Measurements from ENCODE around the gene HOXA5. TPM values are rescaled to one million over a fixed set of nuclear protein-coding genes. Genes with fewer than 3 reads are reported as not detected.

Gene HOXA5
- total and polyA plus RNA-seq, 10 of the 15 experiments (the other 5 are each of a cell fraction or from before 2014, with no cell fraction given) = 0.05 to 0.13 TPM; not detected in 8

DNA sequence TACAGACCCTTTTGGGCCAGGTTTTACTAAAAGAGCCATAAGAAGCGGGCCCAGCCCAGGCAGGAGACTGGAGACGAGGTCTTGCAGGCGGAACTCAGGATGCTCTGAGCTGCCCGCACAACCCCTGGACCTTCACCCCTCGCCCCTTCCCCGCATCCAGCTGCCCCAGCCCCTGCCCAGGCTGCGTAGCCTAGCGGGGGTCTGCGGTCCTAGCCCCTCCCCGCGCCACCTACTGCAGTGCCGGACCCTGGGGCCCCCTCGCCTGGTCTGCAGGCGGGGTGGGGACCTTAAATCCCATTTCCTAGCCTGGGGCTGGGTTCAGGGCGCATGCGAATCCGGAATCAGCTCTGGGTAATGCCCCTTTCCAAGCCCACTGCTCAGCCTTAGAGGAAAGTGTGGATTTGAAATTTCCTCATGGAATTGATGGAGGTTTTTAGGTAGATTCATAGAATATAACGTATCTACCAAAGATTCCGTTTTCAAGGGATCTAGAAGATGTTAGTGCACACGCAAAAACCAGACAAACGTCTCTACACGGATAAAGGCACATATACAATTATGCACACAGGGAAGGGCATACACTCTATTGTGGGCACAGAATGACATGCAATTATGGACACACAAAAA is 9.4 kb upstream of the HOXA5 start:
- ATAC-seq = no peak

DNA sequence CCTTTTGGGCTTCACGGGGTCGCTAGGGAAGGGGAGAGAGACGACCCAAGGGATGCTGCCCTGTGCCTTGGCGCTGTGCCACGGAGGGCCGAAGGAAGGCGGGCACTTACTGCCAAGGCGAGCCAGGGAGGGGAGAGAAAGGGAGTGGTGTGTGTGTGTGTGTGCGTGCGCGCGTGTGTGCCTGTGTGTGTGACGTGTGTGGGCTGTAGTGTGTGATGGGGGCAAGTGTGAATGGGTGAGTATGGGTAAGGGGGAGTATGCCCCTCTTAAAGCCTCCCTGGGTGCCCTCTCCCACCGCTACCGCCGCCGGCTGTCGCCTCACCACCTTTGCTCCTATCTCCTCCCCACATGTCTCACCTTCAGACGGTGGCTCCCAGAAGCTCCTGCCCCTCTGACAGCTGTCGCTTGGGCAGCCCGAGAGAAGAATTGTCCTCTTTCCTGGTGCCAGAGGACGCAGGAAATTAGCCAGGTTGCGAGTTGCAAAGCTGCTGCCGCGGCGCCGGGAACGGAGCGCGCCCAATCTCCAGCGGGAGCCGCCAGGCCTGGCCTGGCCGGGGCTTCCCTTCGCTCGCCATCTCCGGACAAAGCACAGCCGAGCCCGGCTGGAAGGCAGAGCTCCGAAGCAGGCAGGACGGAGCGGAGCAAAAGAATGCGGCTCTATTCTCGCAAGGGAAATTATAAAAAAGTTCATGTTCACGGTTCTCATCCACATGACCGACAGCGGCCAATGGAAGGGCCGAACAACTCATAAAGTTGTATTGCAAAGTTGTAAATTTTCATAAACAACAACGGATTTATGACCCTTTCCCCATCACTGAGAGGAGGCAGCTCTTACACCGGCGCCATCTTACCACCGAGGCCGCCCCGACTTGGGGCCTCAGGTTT is 8.7 kb upstream of the HOXA5 start, which contains the start of gene HOXA3:
HOXA3 (minus strand) TSS at position 653 of the 885 bp plus-strand sequence. CDS start 41,943 bp downstream, outside the sequence.
- ChIA-PET SMC1A (ENCODE audit: uncharacterized antibody, unreplicated experiment) (interaction anchor here (2.4 to 3.2 kb wide), 2 partner anchors 9 to 297 kb away, joined by 6 to 17 read pairs; no protein-coding TSS in a partner anchor), RAD21 (ENCODE audit: unreplicated experiment) (interaction anchor here (1.3 to 2.8 kb wide), 2 partner anchors 289 to 297 kb away, joined by 3 to 9 read pairs; no protein-coding TSS in a partner anchor), CTCF (interaction anchor here (0.7 to 5.5 kb wide), 7 partner anchors 10 to 1257 kb away, joined by 3 to 38 read pairs (median 4); no protein-coding TSS in a partner anchor), POLR2A (no interaction called here)
- no peaks in the 10 kb centered on the region; the same call in 1 of the 2 replicates for H3K4me1 ChIP-seq (ENCODE audit: control insufficient read depth, insufficient read depth, low read length)
- H3K79me2 ChIP-seq (ENCODE audit: control insufficient read depth, insufficient read depth, low read length) = no peaks in the 10 kb centered on the region
- TF ChIP-seq IKZF1 (conservative IDR thresholded peaks at IDR 0.05) (no peak), RELA (IDR thresholded peaks at IDR 0.05; ENCODE audit: borderline replicate concordance, partially characterized antibody) (no peak), ETV6 (conservative IDR thresholded peaks at IDR 0.05 in 1 of 2, IDR thresholded peaks at IDR 0.05 in 1 of 2; ENCODE audit: borderline replicate concordance in 1 of 2, low read depth in 1 of 2) (no peak), BCL11A (IDR thresholded peaks at IDR 0.05; ENCODE audit: low read depth, low read length) (no peak), EZH2 (IDR thresholded peaks at IDR 0.05; ENCODE audit: borderline replicate concordance, control insufficient read depth, low read depth, low read length) (0 out of 2 replicates have a peak, but pooled peaks have one; percentile 72), SUZ12 (IDR thresholded peaks at IDR 0.05; ENCODE audit: unreplicated experiment) (peak; percentile 42)
- H2AFZ ChIP-seq (ENCODE audit: control insufficient read depth, low read depth, low read length) = no peak within 1 kb of the TSS
- H3K9me3 ChIP-seq (replicated peaks; ENCODE audit: control insufficient read depth, insufficient read depth, low read length) = no peaks in the 10 kb centered on the region; the same call in 2 of the 3 replicates
- no peaks in the 10 kb centered on the region for H3K36me3 ChIP-seq (ENCODE audit: control insufficient read depth in 2 of 2, insufficient read depth in 2 of 2, low read length in 1 of 2)
- in situ Hi-C loops (cut with MboI) = loop anchor here (25.0 kb wide), 1 partner anchor 1065 kb away; no protein-coding TSS in a partner anchor
- peak within 1 kb of the TSS; percentile 67; the same call in 1 of the 2 replicates for H3K4me3 ChIP-seq
- intact Hi-C loops (cut with micrococcal nuclease; ENCODE audit: unreplicated experiment) = no loop called here
- 2% methylated on average over 50 of the region's 53 CpGs for WGBS (ENCODE audit: insufficient coverage, insufficient replicate concordance, low lambda C conversion rate, missing lambda C conversion rate)
- H3K27me3 ChIP-seq (replicated peaks in 1 of 2; ENCODE audit: control insufficient read depth in 2 of 2, insufficient read depth in 2 of 2, low read length in 1 of 2) = peaks cover 20 to 59% of the 10 kb centered on the region in 2 experiments
- FAIRE-seq (no peak), ATAC-seq (no peak), DNase-seq (ENCODE audit: low read depth, low spot score) (no peak)
- H3K9ac ChIP-seq (ENCODE audit: control insufficient read depth, insufficient read depth, low read length) = no peak within 1 kb of the TSS
- H3K4me2 ChIP-seq (ENCODE audit: control insufficient read depth, insufficient read depth) = peak within 1 kb of the TSS; percentile 91
- BruUV-seq (replicated peaks) = no TSS peak
- H4K20me1 ChIP-seq (ENCODE audit: control insufficient read depth, insufficient read depth) = no peaks in the 10 kb centered on the region
- no peak within 1 kb of the TSS for H3K27ac ChIP-seq (ENCODE audit: control insufficient read depth, insufficient read depth)

More for the DNA sequence above, 9.4 kb upstream of the HOXA5 start:
- 55% methylated on average over 12 of the region's 22 CpGs for WGBS (ENCODE audit: insufficient coverage, insufficient replicate concordance, low lambda C conversion rate, missing lambda C conversion rate)
- ChIA-PET RAD21 (ENCODE audit: unreplicated experiment) (no interaction called here), CTCF (interaction anchor here (0.7 to 5.5 kb wide), 3 partner anchors 9 to 297 kb away, joined by 4 to 38 read pairs (median 30); no protein-coding TSS in a partner anchor), SMC1A (ENCODE audit: uncharacterized antibody, unreplicated experiment) (no interaction called here), POLR2A (no interaction called here)
- in situ Hi-C loops (cut with MboI) (loop anchor here (25.0 kb wide), 1 partner anchor 1066 kb away; no protein-coding TSS in a partner anchor), intact Hi-C loops (cut with micrococcal nuclease; ENCODE audit: unreplicated experiment) (no loop called here)
- no peak overlapping the region for H3K4me3 ChIP-seq
- H4K20me1 ChIP-seq (ENCODE audit: control insufficient read depth, insufficient read depth) = no peaks in the 10 kb centered on the region
- TF ChIP-seq KLF5 (IDR thresholded peaks at IDR 0.05; ENCODE audit: partially characterized antibody) (no peak), SUZ12 (IDR thresholded peaks at IDR 0.05; ENCODE audit: unreplicated experiment) (peak; percentile 40)
- no peak overlapping the region for H3K9ac ChIP-seq (ENCODE audit: control insufficient read depth, insufficient read depth, low read length)
- no peaks in the 10 kb centered on the region for H3K36me3 ChIP-seq (ENCODE audit: control insufficient read depth in 2 of 2, insufficient read depth in 2 of 2, low read length in 1 of 2)
- DNase-seq (ENCODE audit: low read depth, low spot score) = no peak
- FAIRE-seq = no peak
- no TSS peak for BruUV-seq (replicated peaks)
- H3K79me2 ChIP-seq (ENCODE audit: control insufficient read depth, insufficient read depth, low read length) = no peaks in the 10 kb centered on the region
- H3K4me1 ChIP-seq (ENCODE audit: control insufficient read depth, insufficient read depth, low read length) = no peaks in the 10 kb centered on the region; the same call in 1 of the 2 replicates
- no peaks in the 10 kb centered on the region; the same call in 2 of the 3 replicates for H3K9me3 ChIP-seq (replicated peaks; ENCODE audit: control insufficient read depth, insufficient read depth, low read length)
- H3K27me3 ChIP-seq (replicated peaks in 1 of 2; ENCODE audit: control insufficient read depth in 2 of 2, insufficient read depth in 2 of 2, low read length in 1 of 2) = peaks cover 20 to 57% of the 10 kb centered on the region in 2 experiments
- no peak overlapping the region for H2AFZ ChIP-seq (ENCODE audit: control insufficient read depth, low read depth, low read length)
- H3K27ac ChIP-seq (ENCODE audit: control insufficient read depth, insufficient read depth) = no peak overlapping the region
- no peak overlapping the region for H3K4me2 ChIP-seq (ENCODE audit: control insufficient read depth, insufficient read depth)
